CD4-positive, alpha-beta T cell (primary cell): Measurements from ENCODE around the gene ZNF674. TPM values are rescaled to one million over a fixed set of nuclear protein-coding genes. Genes with fewer than 3 reads are reported as not detected.

Experiments used
- ATAC-seq: fragments of 200-7000 bp; cut with Tn5 transposase; one replicate; pipeline ENCODE4 v1.10.0; 2022; ENCODE audit warnings: mild to moderate bottlenecking; ENCODE audit not compliant: poor library complexity
- CTCF ChIA-PET: fragments of 350-600 bp; sonication (Branson Sonifier 250); formaldehyde crosslinking; loops from one replicate; lab custom pipeline; 2021; ENCODE audit warnings: antibody characterized with exemption, inconsistent platforms; lab: Charles Lee
- POLR2A ChIA-PET: fragments of 350-600 bp; sonication (Branson Sonifier 250); formaldehyde crosslinking; loops from one replicate; lab custom pipeline; 2021; ENCODE audit warnings: antibody characterized with exemption, inconsistent platforms; lab: Charles Lee
- DNase-seq, 14 experiments: peaks; one replicate each; pipeline ENCODE4 v3.0.0-alpha.2; 2013 to 2020; ENCODE audit warnings: mixed read lengths in 2 of 14
- H3K27ac ChIP-seq, 2 donors: one replicate each; pipeline versions ENCODE4 v1.5.1 to v1.7.0; 2013; ENCODE audit warnings: low read length in 2 of 2, low read depth in 1 of 2, mild to moderate bottlenecking in 1 of 2
- H3K27me3 ChIP-seq, 2 experiments: 1 replicate in 1 of 2; 2 replicates in 1 of 2; pipeline versions ENCODE4 v1.6.1 to v1.7.0; 2013; ENCODE audit warnings: low read length in 2 of 2, control low read depth in 1 of 2, mild to moderate bottlenecking in 1 of 2, moderate library complexity in 1 of 2; ENCODE audit not compliant: insufficient read depth in 2 of 2, control insufficient read depth in 1 of 2
- H3K36me3 ChIP-seq: one replicate; pipeline ENCODE4 v1.6.1; 2013; ENCODE audit warnings: low read length, control low read depth; ENCODE audit not compliant: insufficient read depth
- H3K4me1 ChIP-seq: one replicate; pipeline ENCODE4 v1.6.1; 2013; ENCODE audit warnings: low read length, control low read depth; ENCODE audit not compliant: insufficient read depth
- H3K4me3 ChIP-seq: one replicate; pipeline ENCODE4 v1.5.1; 2013; ENCODE audit warnings: mild to moderate bottlenecking, low read length, moderate library complexity
- H3K9me3 ChIP-seq, 2 experiments: 1 replicate in 1 of 2; 2 replicates in 1 of 2; pipeline versions ENCODE4 v1.6.1 to v1.7.0; 2013; ENCODE audit warnings: low read length in 2 of 2, mild to moderate bottlenecking in 2 of 2, control low read depth in 1 of 2, moderate library complexity in 1 of 2; ENCODE audit not compliant: control insufficient read depth in 1 of 2, insufficient read depth in 1 of 2
- H3K27ac Mint-ChIP-seq: one replicate; pipeline ENCODE4 v1.8.0; 2020; ENCODE audit warnings: mixed read lengths
- H3K27me3 Mint-ChIP-seq: one replicate; pipeline ENCODE4 v1.8.0; 2021; ENCODE audit warnings: mixed read lengths
- H3K36me3 Mint-ChIP-seq: one replicate; pipeline ENCODE4 v1.8.0; 2021; ENCODE audit warnings: low read depth, mixed read lengths
- H3K4me1 Mint-ChIP-seq: one replicate; pipeline ENCODE4 v1.8.0; 2021; ENCODE audit warnings: low read depth, mixed read lengths
- H3K4me3 Mint-ChIP-seq: one replicate; pipeline ENCODE4 v1.8.0; 2020; ENCODE audit warnings: mild to moderate bottlenecking, mixed read lengths
- H3K9me3 Mint-ChIP-seq: one replicate; pipeline ENCODE4 v1.8.0; 2020; ENCODE audit warnings: mixed read lengths
- CTCF ChIP-seq: fragments of 200-600 bp; IDR thresholded peaks from one replicate; pipeline ENCODE4 v1.8.0; 2022; ENCODE audit warnings: antibody characterized with exemption, mild to moderate bottlenecking
- intact Hi-C, 2 experiments: fragments of 100-400 bp; cut with DNase I in 1 of 2; cut with micrococcal nuclease in 1 of 2; formaldehyde crosslinking; loops; one replicate each; pipeline versions ENCODE4 v1.15.1 to v1.9.0; 2023 to 2025; cut with DNase I, micrococcal nuclease
- total RNA-seq, 174 experiments: library from RNA in 2 of 174; stranded (reverse) in 2 of 174; gene quantifications; one replicate each; pipeline ENCODE4 v1.2.3 and lab custom pipeline; 2021 to 2026

ZNF674 gene
- total RNA-seq, 2 experiments from 2014 or later, result 1.2 to 1.9 TPM

GRCh38 chrX:46575991-46576392 lies 30.8 kb upstream of the ZNF674 start:
- CTCF ChIA-PET, result no interaction called here
- H3K27me3 ChIP-seq, result no peaks in the 10 kb centered on the region
- DNase-seq, result peak in 1 of 14 experiments; percentile 23
- Mint-ChIP-seq H3K9me3 (no peaks in the 10 kb centered on the region), H3K4me1 (peaks cover 46% of the 10 kb centered on the region), H3K27ac (peak overlapping the region; percentile 72), H3K4me3 (peak overlapping the region; percentile 90), H3K27me3 (no peaks in the 10 kb centered on the region), H3K36me3 (peaks cover 9% of the 10 kb centered on the region)
- H3K9me3 ChIP-seq, result no peaks in the 10 kb centered on the region
- POLR2A ChIA-PET, result interaction anchor here (1.0 to 1.7 kb wide), 3 partner anchors 12 to 34 kb away, joined by 3 to 4 read pairs (median 4); no protein-coding TSS in a partner anchor
- no peaks in the 10 kb centered on the region for H3K36me3 ChIP-seq
- no peak for ATAC-seq
- no peak for TF ChIP-seq CTCF
- H3K4me1 ChIP-seq, result peaks cover 68% of the 10 kb centered on the region
- intact Hi-C loops, result loop anchor here (1.0 to 10.0 kb wide), 3 partner anchors 31 to 771 kb away; partner anchors contain the start of gene ZNF674 (in 1 of the 2)
- H3K27ac ChIP-seq, result no peak overlapping the region
- peak overlapping the region; percentile 57 for H3K4me3 ChIP-seq

- peaks cover 46% of the 10 kb centered on the region for H3K4me1 Mint-ChIP-seq
- intact Hi-C loops, result loop anchor here (1.0 to 10.0 kb wide), 3 partner anchors 30 to 771 kb away; partner anchors contain the start of gene ZNF674 (in 1 of the 2)
- Histone ChIP-seq H3K27me3 (no peaks in the 10 kb centered on the region), H3K9me3 (no peaks in the 10 kb centered on the region), H3K4me3 (peak overlapping the region; percentile 57), H3K4me1 (peaks cover 66% of the 10 kb centered on the region), H3K27ac (no peak overlapping the region), H3K36me3 (no peaks in the 10 kb centered on the region)
- ATAC-seq, result no peak
- no peak for DNase-seq
- H3K36me3 Mint-ChIP-seq, result peaks cover 9% of the 10 kb centered on the region
- CTCF ChIA-PET, result no interaction called here
- POLR2A ChIA-PET, result interaction anchor here (1.0 to 1.8 kb wide), 3 partner anchors 12 to 35 kb away, joined by 3 to 6 read pairs (median 4); no protein-coding TSS in a partner anchor
- no peaks in the 10 kb centered on the region for H3K27me3 Mint-ChIP-seq
- peak overlapping the region; percentile 90 for H3K4me3 Mint-ChIP-seq
- H3K27ac Mint-ChIP-seq, result peak overlapping the region; percentile 72
- H3K9me3 Mint-ChIP-seq, result no peaks in the 10 kb centered on the region
- TF ChIP-seq CTCF, result no peak
These were observed 30.4 kb upstream of the ZNF674 start for GRCh38 chrX:46575586-46575985.

- Histone ChIP-seq H3K4me1 (peaks cover 59% of the 10 kb centered on the region), H3K27me3 (no peaks in the 10 kb centered on the region), H3K27ac (no peak overlapping the region), H3K36me3 (no peaks in the 10 kb centered on the region), H3K9me3 (no peaks in the 10 kb centered on the region), H3K4me3 (peak overlapping the region; percentile 71)
- ChIA-PET CTCF (interaction anchor here (0.6 to 1.4 kb wide), 4 partner anchors 8 to 67 kb away, joined by 3 to 6 read pairs (median 4); no protein-coding TSS in a partner anchor), POLR2A (interaction anchor here (0.7 to 1.8 kb wide), 4 partner anchors 17 to 67 kb away, joined by 3 to 6 read pairs (median 4); no protein-coding TSS in a partner anchor)
- no peak for TF ChIP-seq CTCF
- peak; percentile 18 for ATAC-seq
- no peaks in the 10 kb centered on the region for H3K27me3 Mint-ChIP-seq
- peaks cover 46% of the 10 kb centered on the region for H3K4me1 Mint-ChIP-seq
- H3K9me3 Mint-ChIP-seq, result no peaks in the 10 kb centered on the region
- peak; percentile 11 to 78 (median 37) for DNase-seq
- H3K4me3 Mint-ChIP-seq, result peak overlapping the region; percentile 74
- H3K36me3 Mint-ChIP-seq, result peaks cover 9% of the 10 kb centered on the region
- peak overlapping the region; percentile 78 for H3K27ac Mint-ChIP-seq
- intact Hi-C loops, result loop anchor here (1.0 to 10.0 kb wide), 6 partner anchors 14 to 770 kb away; partner anchors contain the start of gene ZNF674 (in 1 of the 2)
These were observed 29.7 kb upstream of the ZNF674 start for GRCh38 chrX:46574774-46575381.
